Adrenal gland (tissue), 5 donors: ENCODE data around the gene RALY.

Experiments
- POLR2A ChIP-seq, 2 donors: fragments of 450-650 bp; IDR thresholded peaks; one replicate each; pipeline ENCODE4 v1.6.1; 2017; ENCODE audit warnings: antibody characterized with exemption in 2 of 2, mild to moderate bottlenecking in 2 of 2, moderate library complexity in 1 of 2
- TF ChIP-seq, protein P1 (sequence below), 6 experiments: fragments of 450-650 bp in 4 of 6; fragments of 200-600 bp in 2 of 6; sonication (generic) in 1 of 6; IDR thresholded peaks; 1 replicate in 5 of 6; 2 replicates in 1 of 6; pipeline versions ENCODE4 v1.5.1 to v1.8.0; 2016 to 2021; ENCODE audit warnings: antibody characterized with exemption in 6 of 6, mild to moderate bottlenecking in 2 of 6, moderate library complexity in 1 of 6
- donor health status: DM: no; HTN: no; CAD: no.

- TF ChIP-seq, protein P1, sequence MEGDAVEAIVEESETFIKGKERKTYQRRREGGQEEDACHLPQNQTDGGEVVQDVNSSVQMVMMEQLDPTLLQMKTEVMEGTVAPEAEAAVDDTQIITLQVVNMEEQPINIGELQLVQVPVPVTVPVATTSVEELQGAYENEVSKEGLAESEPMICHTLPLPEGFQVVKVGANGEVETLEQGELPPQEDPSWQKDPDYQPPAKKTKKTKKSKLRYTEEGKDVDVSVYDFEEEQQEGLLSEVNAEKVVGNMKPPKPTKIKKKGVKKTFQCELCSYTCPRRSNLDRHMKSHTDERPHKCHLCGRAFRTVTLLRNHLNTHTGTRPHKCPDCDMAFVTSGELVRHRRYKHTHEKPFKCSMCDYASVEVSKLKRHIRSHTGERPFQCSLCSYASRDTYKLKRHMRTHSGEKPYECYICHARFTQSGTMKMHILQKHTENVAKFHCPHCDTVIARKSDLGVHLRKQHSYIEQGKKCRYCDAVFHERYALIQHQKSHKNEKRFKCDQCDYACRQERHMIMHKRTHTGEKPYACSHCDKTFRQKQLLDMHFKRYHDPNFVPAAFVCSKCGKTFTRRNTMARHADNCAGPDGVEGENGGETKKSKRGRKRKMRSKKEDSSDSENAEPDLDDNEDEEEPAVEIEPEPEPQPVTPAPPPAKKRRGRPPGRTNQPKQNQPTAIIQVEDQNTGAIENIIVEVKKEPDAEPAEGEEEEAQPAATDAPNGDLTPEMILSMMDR (IDR thresholded peaks at IDR 0.05): no peak
- TF ChIP-seq POLR2A (IDR thresholded peaks at IDR 0.05): no peak
Measured at GRCh38 chr20:34045930-34046725, 52.4 kb downstream of the RALY start.
